ENCODE results near the gene GPBP1L1. TPM values are rescaled to one million over a fixed set of nuclear protein-coding genes. Genes with fewer than 3 reads are reported as not detected.

GPBP1L1 gene
- polyA plus RNA-seq, 1 donor from 2014 or later: 55.1 TPM

- H3K36me3 ChIP-seq (ENCODE audit: insufficient read depth, low read length): peaks cover 5% of the 10 kb centered on the region
- no peak overlapping the region for H3K4me3 ChIP-seq (ENCODE audit: low read length)
- no peak overlapping the region for H3K9ac ChIP-seq (ENCODE audit: low read length)
- no peak overlapping the region for H3K27ac ChIP-seq (ENCODE audit: low read length)
- no peak overlapping the region for H2AFZ ChIP-seq (ENCODE audit: low read depth, low read length)
- TF ChIP-seq TAF1 (IDR thresholded peaks at IDR 0.05; ENCODE audit: low read depth) (no peak), EZH2 (IDR thresholded peaks at IDR 0.05; ENCODE audit: borderline replicate concordance, insufficient read depth, low read length, poor library complexity, severe bottlenecking) (no peak), MXI1 (conservative IDR thresholded peaks at IDR 0.05; ENCODE audit: poor library complexity, severe bottlenecking) (no peak), CTCF (IDR thresholded peaks at IDR 0.05; ENCODE audit: poor library complexity, severe bottlenecking) (no peak), SMC3 (conservative IDR thresholded peaks at IDR 0.05; ENCODE audit: poor library complexity) (no peak), POLR2AphosphoS5 (IDR thresholded peaks at IDR 0.05) (no peak), RAD21 (conservative IDR thresholded peaks at IDR 0.05) (no peak)
- no peaks in the 10 kb centered on the region for H3F3A ChIP-seq (ENCODE audit: insufficient read depth, low read length, poor library complexity, severe bottlenecking)
- H3K9me3 ChIP-seq (ENCODE audit: low read length): no peaks in the 10 kb centered on the region
- H3K79me2 ChIP-seq (replicated peaks; ENCODE audit: insufficient read depth, low read length): no peaks in the 10 kb centered on the region
- H3K9me2 ChIP-seq (ENCODE audit: insufficient read depth, low read length): no peaks in the 10 kb centered on the region
- no peaks in the 10 kb centered on the region for H3K27me3 ChIP-seq (ENCODE audit: insufficient read depth, low read depth, low read length)
- no peak overlapping the region for H3K4me2 ChIP-seq (ENCODE audit: low read length)
- H4K20me1 ChIP-seq (ENCODE audit: insufficient read depth): no peaks in the 10 kb centered on the region
These were observed 51.1 kb downstream of the GPBP1L1 start for GRCh38 chr1:45635211-45635610.

- no peaks in the 10 kb centered on the region for H3F3A ChIP-seq (ENCODE audit: insufficient read depth, low read length, poor library complexity, severe bottlenecking)
- H3K4me3 ChIP-seq (ENCODE audit: low read length): no peak overlapping the region
- no peak overlapping the region for H3K4me2 ChIP-seq (ENCODE audit: low read length)
- no peaks in the 10 kb centered on the region for H4K20me1 ChIP-seq (ENCODE audit: insufficient read depth)
- peaks cover 8% of the 10 kb centered on the region for H3K36me3 ChIP-seq (ENCODE audit: insufficient read depth, low read length)
- TF ChIP-seq SMC3 (conservative IDR thresholded peaks at IDR 0.05; ENCODE audit: poor library complexity) (no peak), POLR2AphosphoS5 (IDR thresholded peaks at IDR 0.05) (no peak), MXI1 (conservative IDR thresholded peaks at IDR 0.05; ENCODE audit: poor library complexity, severe bottlenecking) (no peak), EZH2 (IDR thresholded peaks at IDR 0.05; ENCODE audit: borderline replicate concordance, insufficient read depth, low read length, poor library complexity, severe bottlenecking) (no peak), RAD21 (conservative IDR thresholded peaks at IDR 0.05) (no peak), CTCF (IDR thresholded peaks at IDR 0.05; ENCODE audit: poor library complexity, severe bottlenecking) (no peak), TAF1 (IDR thresholded peaks at IDR 0.05; ENCODE audit: low read depth) (no peak), EP300 (conservative IDR thresholded peaks at IDR 0.05; ENCODE audit: poor library complexity, severe bottlenecking) (no peak), REST (IDR thresholded peaks at IDR 0.05; ENCODE audit: borderline replicate concordance) (no peak)
- no peaks in the 10 kb centered on the region for H3K9me3 ChIP-seq (ENCODE audit: low read length)
- no peak overlapping the region for H2AFZ ChIP-seq (ENCODE audit: low read depth, low read length)
- H3K27ac ChIP-seq (ENCODE audit: low read length): no peak overlapping the region
- H3K9me2 ChIP-seq (ENCODE audit: insufficient read depth, low read length): no peaks in the 10 kb centered on the region
- no peaks in the 10 kb centered on the region for H3K79me2 ChIP-seq (replicated peaks; ENCODE audit: insufficient read depth, low read length)
- no peaks in the 10 kb centered on the region for H3K27me3 ChIP-seq (ENCODE audit: insufficient read depth, low read depth, low read length)
- no peak overlapping the region for H3K9ac ChIP-seq (ENCODE audit: low read length)
These were observed 55.9 kb downstream of the GPBP1L1 start for GRCh38 chr1:45630429-45630828.

All from neural cell (in vitro differentiated cells).